CD4-positive, alpha-beta T cell treated with Interleukin-15 for 4 hours (primary cell): Measurements from ENCODE around the gene EIF4G2.
A peak's percentile ranks its signal among the peaks of the same experiment; 100 is the strongest.
"Not testable (repeated sequence)": the region's sequence is repeated elsewhere in the genome, so short reads cannot be mapped to it uniquely, and the experiment has no call there.

Source experiments
- DNase-seq: peaks from one replicate; pipeline ENCODE4 v3.0.0-alpha.2; 2020; ENCODE audit warnings: low spot score

The EIF4G2 gene

GRCh38 chr11:10808553-10809372, at the start of gene EIF4G2:
TSS of gene EIF4G2 (minus strand) at chr11:10808926.
- DNase-seq = peak; percentile 99

DNA sequence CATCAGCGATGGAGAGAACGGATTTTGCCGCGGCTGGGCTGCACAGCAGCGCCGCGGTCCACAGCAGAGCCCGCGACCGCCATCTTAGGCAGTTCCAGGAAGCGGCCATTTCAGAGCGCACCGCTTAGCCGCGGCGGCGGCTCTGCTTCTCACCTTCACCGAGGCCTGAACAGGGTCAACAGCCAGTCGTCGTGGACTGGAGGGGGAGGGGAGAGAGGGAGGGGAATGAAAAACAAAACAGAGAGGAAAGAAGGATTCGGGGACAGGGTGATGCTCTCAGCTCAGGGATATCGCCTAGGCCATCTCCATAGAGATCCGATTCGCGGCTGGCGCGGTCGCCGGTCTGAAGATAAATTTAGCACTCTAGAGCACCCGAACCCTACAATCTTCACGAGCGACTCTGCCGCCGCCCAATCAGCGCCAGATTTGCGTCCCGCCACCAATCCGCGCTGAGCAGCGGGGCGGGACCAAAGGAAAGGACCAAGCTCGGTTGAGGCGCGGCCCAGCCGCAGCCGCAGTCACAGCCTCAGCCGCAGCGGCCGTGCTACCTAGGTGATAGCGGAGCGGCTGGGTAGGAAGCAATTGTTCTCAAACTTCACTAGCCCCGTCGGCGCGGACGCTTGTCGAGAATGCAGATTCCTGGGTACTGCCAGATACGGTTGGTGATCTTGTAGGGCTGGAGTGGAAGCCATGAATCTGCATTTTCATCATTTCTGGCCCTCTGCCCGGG, 49.1 kb upstream of the EIF4G2 start, which contains the start of gene ZBED5:
Gene ZBED5, minus strand, starts transcription at position 345 of the 730 bp plus-strand sequence. CDS start 3,108 bp downstream, outside the sequence.
- DNase-seq = peak; percentile 97

- DNase-seq = no peak
Measured at GRCh38 chr11:10857459-10857708, 48.7 kb upstream of the EIF4G2 start.

DNA sequence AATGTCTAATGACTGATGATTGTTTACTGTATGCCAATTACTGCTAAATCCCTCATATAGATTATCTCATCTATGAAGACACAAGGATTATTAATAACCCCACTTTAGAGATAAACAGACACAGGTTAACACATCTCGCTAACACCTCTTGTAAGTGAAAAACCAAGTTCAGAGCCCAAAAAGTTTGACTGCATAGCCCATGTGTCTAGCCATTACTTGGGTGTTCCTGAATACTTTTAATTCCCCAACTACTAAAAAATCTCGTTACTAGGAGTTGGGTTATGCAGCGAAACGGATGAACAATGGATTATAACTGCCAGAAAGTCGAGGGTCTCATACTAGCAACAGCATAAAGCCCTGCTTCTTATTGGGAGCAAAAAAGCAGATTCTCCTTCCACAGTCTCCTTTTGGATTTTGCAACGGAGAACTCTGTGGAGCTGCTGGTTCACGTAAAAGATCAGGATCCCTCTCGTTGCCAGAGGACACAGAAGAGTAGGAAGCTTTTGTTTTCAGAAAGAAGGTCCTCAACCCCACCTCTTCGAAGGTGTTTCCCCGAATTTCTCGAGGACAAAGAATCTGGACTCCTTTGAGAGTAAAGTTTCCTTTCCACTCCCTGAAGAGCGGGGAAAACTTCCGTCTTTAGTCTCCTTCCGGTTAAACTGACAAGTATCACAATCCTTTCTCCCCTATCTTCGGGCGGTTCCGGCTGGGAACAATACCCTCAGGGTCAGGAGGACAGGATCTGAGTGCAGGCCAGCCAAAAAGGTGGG, 48.1 kb upstream of the EIF4G2 start:
- DNase-seq = peak; percentile 33

- DNase-seq = no peak
Measured at GRCh38 chr11:10855295-10855694, 46.6 kb upstream of the EIF4G2 start.

DNA sequence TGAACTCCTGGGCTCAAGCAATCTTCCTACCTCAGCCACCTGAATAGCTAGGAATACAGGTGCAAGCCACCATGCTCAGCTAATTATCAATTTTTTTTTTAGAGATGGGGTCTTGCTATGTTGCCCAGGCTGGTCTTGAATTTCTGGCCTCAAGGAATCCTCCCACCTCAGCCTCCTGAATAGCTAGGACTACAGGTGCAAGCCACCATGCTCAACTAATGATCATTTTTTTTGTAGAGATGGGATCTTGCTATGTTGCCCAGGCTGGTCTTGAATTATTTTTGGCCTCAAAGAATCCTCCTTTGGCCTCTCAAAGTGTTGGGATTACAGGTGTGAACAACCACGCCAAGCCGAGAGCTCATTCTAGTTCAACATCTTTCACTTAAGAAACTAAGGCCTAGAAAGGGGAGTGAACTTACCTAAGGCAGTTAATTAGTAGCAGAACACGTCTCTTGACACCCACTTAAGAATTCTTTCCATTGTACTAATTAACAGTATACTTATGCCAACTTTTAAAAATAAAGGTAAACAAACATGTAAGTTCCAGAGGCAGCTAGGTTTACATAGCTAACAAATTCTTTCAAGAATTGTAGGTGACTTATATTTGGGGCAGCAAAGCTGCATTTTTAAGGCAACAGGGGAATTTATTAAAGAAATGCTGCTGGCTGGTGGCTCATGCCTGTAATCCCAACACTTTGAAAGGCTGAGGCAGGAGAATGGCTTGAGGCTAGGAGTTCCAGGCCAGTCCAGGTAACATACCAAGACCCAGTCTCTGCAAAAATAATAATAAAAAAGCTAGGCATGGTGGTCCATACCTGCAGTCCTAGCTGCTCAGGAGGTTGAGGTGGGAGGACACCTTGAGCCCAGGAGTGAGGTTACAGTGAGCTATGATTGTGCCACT, 39.5 kb upstream of the EIF4G2 start:
- no peak for DNase-seq

- DNase-seq = no peak
Measured at GRCh38 chr11:10846660-10847059, 37.9 kb upstream of the EIF4G2 start.

DNA sequence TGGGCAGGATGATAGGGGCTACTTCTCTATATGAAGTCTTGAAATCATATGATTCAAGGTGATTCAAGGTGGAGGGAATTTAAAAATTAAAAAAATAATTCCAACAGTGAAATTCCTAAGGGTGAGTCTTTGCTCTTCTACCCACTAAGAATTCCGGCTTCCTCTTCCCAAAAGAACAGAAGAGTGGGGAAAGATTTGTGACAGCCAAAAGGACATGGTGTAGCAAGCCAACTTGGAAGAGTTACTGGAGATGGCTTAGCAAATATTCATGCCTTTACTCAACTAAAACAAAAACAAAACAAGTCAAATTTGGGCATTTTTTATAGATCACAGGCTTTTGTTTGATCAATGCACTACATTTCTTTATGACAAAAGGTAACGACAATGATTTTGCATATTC, 36.9 kb upstream of the EIF4G2 start:
- no peak for DNase-seq

DNA sequence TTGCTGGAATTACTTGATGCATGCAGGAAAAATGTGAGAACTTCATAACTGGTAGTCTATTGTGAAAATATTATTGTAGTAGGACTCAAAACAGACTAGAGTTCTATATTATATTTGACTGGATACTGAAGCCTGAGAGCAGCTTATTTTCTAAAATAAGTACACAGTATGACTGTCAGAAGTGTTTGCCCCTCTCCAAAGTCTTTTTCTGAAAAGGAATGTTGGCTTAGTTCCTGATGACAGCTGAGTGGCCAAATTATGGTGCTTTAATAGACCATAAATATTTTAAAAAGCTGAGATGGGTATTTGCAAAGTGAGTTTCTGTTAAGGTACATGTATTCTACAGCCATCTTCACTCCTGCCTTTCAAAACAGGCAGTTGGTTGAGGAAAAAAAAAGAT, 36.1 kb upstream of the EIF4G2 start:
- DNase-seq = no peak

DNA sequence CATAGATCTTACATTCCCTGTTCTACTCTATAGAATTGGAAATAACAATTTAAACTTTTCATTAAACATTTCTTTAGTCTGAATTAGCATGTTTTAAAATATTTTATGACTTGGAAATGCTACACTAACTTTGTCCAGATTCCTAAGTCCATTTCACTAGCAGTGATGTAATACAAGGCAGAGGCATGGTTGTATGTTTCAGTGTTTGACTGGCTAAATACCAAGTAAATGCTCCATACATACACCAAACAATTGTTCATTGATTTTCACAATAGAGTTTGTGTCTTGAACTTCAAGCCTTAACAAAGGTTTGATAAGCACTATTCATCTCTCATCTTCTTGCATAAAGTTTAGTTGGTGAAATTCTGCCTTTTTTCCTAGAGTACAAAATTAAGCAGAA, 35.6 kb upstream of the EIF4G2 start:
- DNase-seq = no peak

DNA sequence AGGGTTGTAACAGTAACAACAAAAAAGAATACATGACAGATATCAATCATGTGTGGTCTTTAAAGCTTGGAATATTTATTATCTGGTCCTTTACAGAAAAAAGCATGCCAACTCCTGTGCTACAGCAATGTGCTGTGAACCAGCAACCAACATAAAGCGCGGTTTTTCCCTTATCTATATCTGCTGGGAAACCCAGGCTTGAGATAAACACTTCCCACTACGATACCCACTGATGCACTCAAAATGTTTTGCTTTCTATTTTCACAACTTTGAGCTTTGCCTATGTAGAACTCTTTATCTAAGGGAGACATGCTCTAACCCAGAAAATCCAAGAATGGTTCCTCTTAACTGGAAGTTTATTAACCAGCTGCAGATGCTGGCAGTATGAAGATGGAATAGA, 30.2 kb upstream of the EIF4G2 start:
- no peak for DNase-seq

DNA sequence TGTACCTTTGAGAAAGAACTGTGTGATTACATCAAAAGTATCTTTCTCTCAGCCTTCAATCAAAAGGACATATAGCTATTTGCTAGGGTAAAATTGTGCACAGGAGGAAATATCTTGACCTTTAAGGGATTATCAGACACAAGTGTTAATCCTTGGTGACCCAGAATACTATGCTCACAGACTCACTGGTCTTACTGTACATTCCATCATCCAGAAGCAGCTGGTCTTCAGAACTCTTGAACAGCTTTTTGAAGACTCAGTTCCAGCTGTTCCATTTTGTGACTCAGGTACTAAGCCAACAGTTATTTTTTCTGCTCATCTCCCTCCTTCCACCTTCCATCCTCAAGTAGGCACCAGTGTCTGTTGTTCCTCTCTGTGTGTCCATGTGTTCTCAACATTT, 29.4 kb upstream of the EIF4G2 start:
- DNase-seq = no peak

GRCh38 chr11:10836884-10837283, 28.2 kb upstream of the EIF4G2 start:
- not testable (repeated sequence) for DNase-seq

- DNase-seq = no peak
Measured at GRCh38 chr11:10829139-10829538, 20.4 kb upstream of the EIF4G2 start.

GRCh38 chr11:10828402-10828801, 19.7 kb upstream of the EIF4G2 start:
- DNase-seq = no peak

GRCh38 chr11:10824888-10825287, 16.2 kb upstream of the EIF4G2 start:
- no peak for DNase-seq

DNA sequence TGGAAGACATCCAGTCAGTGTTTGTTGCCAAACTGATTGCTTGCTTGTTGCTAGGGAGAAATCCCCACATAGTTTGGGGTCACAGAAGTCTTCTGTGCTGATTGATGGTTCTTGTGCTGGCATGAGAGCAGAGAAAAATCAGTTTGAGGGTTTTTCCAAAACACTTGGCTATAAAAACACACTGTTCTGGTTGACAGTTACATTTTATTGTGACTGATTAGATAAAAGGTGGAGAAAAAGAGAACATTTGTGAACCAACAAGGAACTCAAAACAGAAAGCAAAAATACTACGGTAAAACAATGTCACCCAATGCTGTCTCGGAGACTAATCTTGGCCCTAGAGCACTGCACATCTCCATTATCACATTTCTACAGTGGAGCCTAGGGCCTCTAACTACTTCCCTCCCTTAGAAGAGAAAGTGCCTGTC, 14.4 kb upstream of the EIF4G2 start:
- DNase-seq = no peak

DNA sequence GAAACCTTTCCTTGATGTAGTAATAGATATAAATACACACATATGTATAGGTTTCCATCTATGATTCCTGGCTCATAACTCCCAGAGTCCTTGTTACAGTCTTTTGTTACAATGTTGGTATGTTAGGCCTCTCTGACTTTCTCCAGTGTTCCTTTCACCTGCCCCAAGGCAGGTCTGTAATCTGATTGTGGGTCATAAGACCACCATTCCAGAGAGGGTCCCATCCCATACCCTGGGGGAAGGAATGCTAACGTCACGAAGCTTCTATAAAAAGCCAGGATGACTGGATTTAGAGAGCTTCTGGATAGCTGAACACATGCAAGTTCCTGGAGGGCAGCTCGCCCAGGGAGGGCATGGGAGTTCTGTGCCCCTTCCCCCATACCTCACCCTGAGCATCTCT, 13.8 kb upstream of the EIF4G2 start:
- DNase-seq = not testable (repeated sequence)

DNA sequence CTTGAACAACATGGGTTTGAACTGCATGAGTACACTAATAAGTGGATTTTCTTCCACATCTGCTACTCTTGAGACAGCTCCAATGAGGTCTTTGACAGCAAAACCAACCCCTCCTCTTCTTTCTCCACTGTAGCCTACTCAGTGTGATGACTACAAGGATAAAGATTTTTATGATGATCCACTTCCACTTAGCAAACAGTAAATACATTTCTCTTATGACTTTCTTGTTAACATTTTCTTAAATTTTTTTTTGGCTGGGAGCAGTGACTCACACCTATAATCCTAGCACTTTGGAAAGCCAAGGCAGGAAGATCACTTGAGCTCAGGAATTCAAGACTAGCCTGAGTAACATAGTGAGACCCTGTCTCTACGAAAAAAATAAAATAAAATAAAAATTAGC, 9.9 kb upstream of the EIF4G2 start:
- DNase-seq = no peak

DNA sequence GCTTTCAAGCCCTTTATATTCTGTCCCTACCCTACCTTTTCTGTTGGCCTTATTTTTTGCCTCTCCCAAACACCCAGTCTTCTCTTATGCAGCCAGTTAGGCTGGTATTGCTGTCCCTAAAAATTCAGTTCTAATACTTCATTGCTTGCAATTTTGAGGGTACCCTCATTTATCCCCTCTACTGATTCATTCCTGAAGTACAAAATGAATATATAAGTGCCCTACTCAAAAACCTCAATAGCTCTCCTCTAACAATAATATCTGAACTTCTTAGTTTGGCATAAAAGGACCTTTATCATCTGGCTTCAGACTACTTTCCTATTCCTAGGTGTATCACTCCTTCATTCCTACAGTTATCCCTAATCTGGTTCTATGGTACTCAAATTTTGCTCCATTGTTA, 5.2 kb upstream of the EIF4G2 start:
- no peak for DNase-seq

GRCh38 chr11:10809373-10810160, 841 bp upstream of the EIF4G2 start:
- peak; percentile 32 for DNase-seq
